ENCODE measurements around the gene CSMD2. TPM values are rescaled to one million over a fixed set of nuclear protein-coding genes. Genes with fewer than 3 reads are reported as not detected.

The CSMD2 gene
- total RNA-seq, 1 experiment from 2014 or later = not detected

DNA sequence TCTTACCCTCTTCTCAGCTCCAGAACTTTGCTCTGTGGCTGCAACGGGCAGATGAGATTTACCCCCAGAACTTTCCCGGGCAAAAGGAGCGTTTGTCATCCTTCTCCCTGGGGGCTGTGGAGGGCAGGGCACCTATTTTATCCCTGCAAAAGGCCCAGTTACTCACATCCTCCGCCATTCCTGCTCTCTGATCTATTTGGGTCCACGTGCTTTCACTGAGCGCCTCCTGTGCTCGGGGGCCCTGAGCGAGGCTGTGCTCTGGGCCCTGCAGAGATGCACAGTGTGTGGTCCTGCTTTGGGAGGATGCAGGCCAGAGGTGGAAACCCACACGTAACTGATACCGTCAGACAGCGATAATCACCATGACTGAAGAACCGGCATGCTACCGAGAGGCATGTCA is 2.4 kb upstream of the CSMD2 start:
- DNase-seq = no peak
- H3F3A ChIP-seq (ENCODE audit: insufficient read depth, low read depth) = no peaks in the 10 kb centered on the region
- no peaks in the 10 kb centered on the region for H3K36me3 ChIP-seq (ENCODE audit: low read depth)
- H3K4me3 ChIP-seq = no peak overlapping the region
- no TSS peak for BruUV-seq (replicated peaks)
- no peak overlapping the region for H2AFZ ChIP-seq
- intact Hi-C loops (cut with micrococcal nuclease; ENCODE audit: unreplicated experiment) = no loop called here
- no peaks in the 10 kb centered on the region for H3K9me3 ChIP-seq (ENCODE audit: insufficient read depth, low read depth)
- no peak overlapping the region for H3K4me2 ChIP-seq
- ChIA-PET POLR2A (ENCODE audit: unreplicated experiment) (no interaction called here), CTCF (no interaction called here)
- H3K4me1 ChIP-seq (replicated peaks; ENCODE audit: insufficient read depth) = no peaks in the 10 kb centered on the region
- no peaks in the 10 kb centered on the region for H3K9me2 ChIP-seq (ENCODE audit: insufficient read depth)
- peaks cover 12% of the 10 kb centered on the region for H3K27me3 ChIP-seq (ENCODE audit: insufficient read depth, low read depth)
- no peaks in the 10 kb centered on the region for H4K20me1 ChIP-seq (ENCODE audit: insufficient read depth)
- no peak for TF ChIP-seq EZH2 (IDR thresholded peaks at IDR 0.05; ENCODE audit: low read depth)
- no peak overlapping the region for H3K27ac ChIP-seq
- no peaks in the 10 kb centered on the region for H3K79me2 ChIP-seq (ENCODE audit: low read depth)

DNA sequence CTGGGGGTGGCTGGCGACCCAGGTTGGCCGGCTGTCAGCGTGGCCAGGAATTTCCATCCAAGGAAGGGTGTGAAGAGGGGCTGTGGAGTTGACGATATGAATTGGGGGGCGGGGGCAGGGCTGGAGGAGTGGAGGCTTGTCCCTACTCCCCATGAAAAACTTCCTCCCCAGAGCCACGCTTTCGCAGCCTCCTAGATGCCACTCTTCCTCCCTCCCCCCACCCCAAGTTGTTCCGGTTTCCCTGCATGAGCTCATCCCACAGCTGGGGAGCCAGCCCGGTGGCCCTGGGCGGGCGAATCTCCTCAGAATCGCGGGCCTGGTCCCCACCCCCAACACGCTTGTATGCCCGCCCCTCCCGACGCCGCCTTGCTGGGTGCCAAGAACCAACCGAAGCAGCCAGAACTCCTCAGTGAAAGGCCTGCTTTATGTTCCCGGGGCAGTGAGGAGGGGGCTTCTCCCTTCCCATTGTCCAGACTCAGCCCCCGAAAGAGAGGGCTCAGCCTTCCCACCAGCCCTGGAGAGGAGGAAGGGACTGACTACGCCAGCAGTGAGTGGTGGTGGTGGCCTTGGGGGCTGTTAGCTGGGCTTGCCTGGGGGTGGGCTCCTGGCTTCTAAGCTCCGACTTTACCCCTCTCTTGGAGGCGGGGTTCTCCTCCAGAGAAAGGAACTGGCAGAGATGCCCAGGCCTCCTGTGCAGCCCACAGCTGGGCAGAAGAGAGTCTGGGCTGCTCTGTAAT is 1.8 kb upstream of the CSMD2 start:
- H2AFZ ChIP-seq = no peak overlapping the region
- peaks cover 8% of the 10 kb centered on the region for H3K27me3 ChIP-seq (ENCODE audit: insufficient read depth, low read depth)
- no peaks in the 10 kb centered on the region for H3K4me1 ChIP-seq (replicated peaks; ENCODE audit: insufficient read depth)
- no peaks in the 10 kb centered on the region for H3F3A ChIP-seq (ENCODE audit: insufficient read depth, low read depth)
- no peak overlapping the region for H3K4me3 ChIP-seq
- H4K20me1 ChIP-seq (ENCODE audit: insufficient read depth) = no peaks in the 10 kb centered on the region
- no peak overlapping the region for H3K4me2 ChIP-seq
- H3K79me2 ChIP-seq (ENCODE audit: low read depth) = no peaks in the 10 kb centered on the region
- H3K9me3 ChIP-seq (ENCODE audit: insufficient read depth, low read depth) = no peaks in the 10 kb centered on the region
- BruUV-seq (replicated peaks) = no TSS peak
- H3K9me2 ChIP-seq (ENCODE audit: insufficient read depth) = no peaks in the 10 kb centered on the region
- H3K27ac ChIP-seq = no peak overlapping the region
- ChIA-PET POLR2A (ENCODE audit: unreplicated experiment) (no interaction called here), CTCF (no interaction called here)
- DNase-seq = no peak
- intact Hi-C loops (cut with micrococcal nuclease; ENCODE audit: unreplicated experiment) = no loop called here
- TF ChIP-seq EZH2 (IDR thresholded peaks at IDR 0.05; ENCODE audit: low read depth) = no peak
- TF ChIP-seq, protein P1, sequence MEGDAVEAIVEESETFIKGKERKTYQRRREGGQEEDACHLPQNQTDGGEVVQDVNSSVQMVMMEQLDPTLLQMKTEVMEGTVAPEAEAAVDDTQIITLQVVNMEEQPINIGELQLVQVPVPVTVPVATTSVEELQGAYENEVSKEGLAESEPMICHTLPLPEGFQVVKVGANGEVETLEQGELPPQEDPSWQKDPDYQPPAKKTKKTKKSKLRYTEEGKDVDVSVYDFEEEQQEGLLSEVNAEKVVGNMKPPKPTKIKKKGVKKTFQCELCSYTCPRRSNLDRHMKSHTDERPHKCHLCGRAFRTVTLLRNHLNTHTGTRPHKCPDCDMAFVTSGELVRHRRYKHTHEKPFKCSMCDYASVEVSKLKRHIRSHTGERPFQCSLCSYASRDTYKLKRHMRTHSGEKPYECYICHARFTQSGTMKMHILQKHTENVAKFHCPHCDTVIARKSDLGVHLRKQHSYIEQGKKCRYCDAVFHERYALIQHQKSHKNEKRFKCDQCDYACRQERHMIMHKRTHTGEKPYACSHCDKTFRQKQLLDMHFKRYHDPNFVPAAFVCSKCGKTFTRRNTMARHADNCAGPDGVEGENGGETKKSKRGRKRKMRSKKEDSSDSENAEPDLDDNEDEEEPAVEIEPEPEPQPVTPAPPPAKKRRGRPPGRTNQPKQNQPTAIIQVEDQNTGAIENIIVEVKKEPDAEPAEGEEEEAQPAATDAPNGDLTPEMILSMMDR (conservative IDR thresholded peaks at IDR 0.05) = no peak
- H3K36me3 ChIP-seq (ENCODE audit: low read depth) = no peaks in the 10 kb centered on the region

DNA sequence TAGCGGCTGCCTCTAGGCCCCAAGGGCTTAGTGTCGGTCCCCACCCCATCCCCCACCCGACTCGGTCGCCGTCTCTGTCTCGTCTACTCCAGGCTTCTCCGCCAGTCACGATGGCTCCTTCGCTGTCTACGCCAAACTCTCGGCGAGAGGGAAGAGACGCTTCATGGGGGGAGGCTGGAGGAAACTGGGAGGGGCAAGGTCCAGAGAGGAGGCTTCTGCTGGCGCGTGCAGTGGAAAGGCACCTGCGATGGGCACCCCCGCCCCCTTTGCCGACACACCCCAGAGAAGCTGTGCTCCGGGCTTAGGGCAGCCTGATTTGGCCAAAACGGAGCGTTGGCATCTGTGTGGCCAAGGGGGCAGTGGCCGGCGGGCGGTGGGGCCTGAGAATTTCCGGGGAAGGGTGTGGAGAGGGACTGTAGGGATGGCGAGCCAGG is 1.2 kb upstream of the CSMD2 start:
- Histone ChIP-seq H3K27ac (no peak overlapping the region), H3F3A (ENCODE audit: insufficient read depth, low read depth) (no peaks in the 10 kb centered on the region), H3K27me3 (ENCODE audit: insufficient read depth, low read depth) (peaks cover 11% of the 10 kb centered on the region), H3K4me1 (replicated peaks; ENCODE audit: insufficient read depth) (no peaks in the 10 kb centered on the region), H2AFZ (no peak overlapping the region), H4K20me1 (ENCODE audit: insufficient read depth) (no peaks in the 10 kb centered on the region), H3K79me2 (ENCODE audit: low read depth) (no peaks in the 10 kb centered on the region), H3K9me3 (ENCODE audit: insufficient read depth, low read depth) (no peaks in the 10 kb centered on the region), H3K36me3 (ENCODE audit: low read depth) (no peaks in the 10 kb centered on the region), H3K9me2 (ENCODE audit: insufficient read depth) (no peaks in the 10 kb centered on the region), H3K4me2 (no peak overlapping the region), H3K4me3 (no peak overlapping the region)
- TF ChIP-seq, protein P1 (conservative IDR thresholded peaks at IDR 0.05) = no peak
- TF ChIP-seq EZH2 (IDR thresholded peaks at IDR 0.05; ENCODE audit: low read depth) = no peak
- ChIA-PET CTCF (no interaction called here), POLR2A (ENCODE audit: unreplicated experiment) (no interaction called here)
- intact Hi-C loops (cut with micrococcal nuclease; ENCODE audit: unreplicated experiment) = no loop called here
- no peak for DNase-seq
- no TSS peak for BruUV-seq (replicated peaks)

Data from PC-9 (cell line).